GM10266 (cell line): ENCODE results near the gene NDUFB6.

Source experiments
- DNase-seq: peaks from one replicate; pipeline ENCODE4 v3.0.0; 2012; ENCODE audit errors: extremely low spot score
- TF ChIP-seq, protein P1 (sequence below): IDR thresholded peaks from 2 replicates; pipeline ENCODE4 v1.5.1; 2012; ENCODE audit warnings: mild to moderate bottlenecking, low read depth; ENCODE audit not compliant: control insufficient read depth, insufficient read depth; ENCODE audit errors: missing control alignments

Gene NDUFB6

DNA sequence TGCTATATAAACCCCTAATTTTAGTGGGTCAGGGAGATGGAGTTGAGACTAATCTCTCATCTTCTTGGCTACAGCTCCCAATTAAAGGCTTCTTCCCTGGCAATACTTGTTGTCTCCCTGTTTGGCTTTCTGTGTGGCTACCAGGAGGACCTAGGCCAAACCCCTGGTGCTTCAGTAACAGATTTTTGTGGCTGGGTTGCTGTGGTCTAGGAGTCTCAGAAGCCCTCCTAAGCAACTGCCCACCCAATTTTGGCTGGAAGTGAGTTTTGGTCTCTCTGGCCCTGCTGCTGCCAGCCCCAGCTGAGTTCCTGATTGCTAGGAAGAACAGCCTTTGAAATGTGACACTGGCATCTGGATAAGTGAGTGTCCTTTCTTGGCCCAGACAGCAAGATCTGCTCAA lies 56.7 kb downstream of the NDUFB6 start:
- no peak for DNase-seq
- TF ChIP-seq, protein P1, sequence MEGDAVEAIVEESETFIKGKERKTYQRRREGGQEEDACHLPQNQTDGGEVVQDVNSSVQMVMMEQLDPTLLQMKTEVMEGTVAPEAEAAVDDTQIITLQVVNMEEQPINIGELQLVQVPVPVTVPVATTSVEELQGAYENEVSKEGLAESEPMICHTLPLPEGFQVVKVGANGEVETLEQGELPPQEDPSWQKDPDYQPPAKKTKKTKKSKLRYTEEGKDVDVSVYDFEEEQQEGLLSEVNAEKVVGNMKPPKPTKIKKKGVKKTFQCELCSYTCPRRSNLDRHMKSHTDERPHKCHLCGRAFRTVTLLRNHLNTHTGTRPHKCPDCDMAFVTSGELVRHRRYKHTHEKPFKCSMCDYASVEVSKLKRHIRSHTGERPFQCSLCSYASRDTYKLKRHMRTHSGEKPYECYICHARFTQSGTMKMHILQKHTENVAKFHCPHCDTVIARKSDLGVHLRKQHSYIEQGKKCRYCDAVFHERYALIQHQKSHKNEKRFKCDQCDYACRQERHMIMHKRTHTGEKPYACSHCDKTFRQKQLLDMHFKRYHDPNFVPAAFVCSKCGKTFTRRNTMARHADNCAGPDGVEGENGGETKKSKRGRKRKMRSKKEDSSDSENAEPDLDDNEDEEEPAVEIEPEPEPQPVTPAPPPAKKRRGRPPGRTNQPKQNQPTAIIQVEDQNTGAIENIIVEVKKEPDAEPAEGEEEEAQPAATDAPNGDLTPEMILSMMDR, result no peak

DNA sequence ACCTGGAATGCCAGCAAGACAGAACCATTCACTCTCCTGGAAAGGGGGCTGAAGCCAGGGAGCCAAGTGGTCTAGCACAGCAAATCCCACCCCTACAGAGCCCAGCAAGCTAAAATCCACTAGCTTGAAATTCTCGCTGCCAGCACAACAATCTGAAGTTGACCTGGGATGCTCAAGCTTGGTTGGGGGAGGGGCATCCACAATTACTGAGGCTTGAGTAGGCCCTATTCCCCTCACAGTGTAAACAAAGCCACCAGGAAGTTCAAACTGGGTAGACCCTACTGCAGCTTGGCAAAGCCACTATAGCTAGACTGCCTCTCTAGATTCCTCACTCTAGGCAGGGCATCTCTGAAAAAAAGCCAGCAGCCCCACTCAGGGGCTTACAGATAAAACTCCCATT lies 64.2 kb downstream of the NDUFB6 start:
- TF ChIP-seq, protein P1, result no peak
- DNase-seq, result no peak

DNA sequence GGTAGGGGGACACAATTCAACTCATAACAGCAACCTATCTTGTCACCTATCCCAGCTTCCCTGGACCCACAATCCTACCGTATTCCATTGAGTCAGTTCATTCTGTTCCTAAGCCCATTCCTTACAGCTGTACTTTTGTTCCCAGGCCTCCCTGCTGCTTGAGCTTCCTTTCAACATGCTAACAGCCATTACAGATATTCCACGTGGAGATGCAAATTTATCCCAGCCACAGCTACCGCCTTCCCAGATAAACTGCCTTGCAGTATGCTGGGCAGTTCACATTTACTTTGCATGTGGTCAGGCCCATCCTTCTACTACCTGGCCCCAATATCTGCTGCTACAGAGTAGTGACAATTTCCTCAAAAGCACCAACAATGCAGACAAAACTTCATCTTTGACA lies 70.0 kb downstream of the NDUFB6 start:
- TF ChIP-seq, protein P1, result no peak
- no peak for DNase-seq
